Upper lobe of left lung (tissue), 4 donors: ENCODE data around the gene DGKZ.

Experiments
- CTCF ChIP-seq, 6 experiments: fragments of 450-650 bp in 4 of 6; fragments of 200-600 bp in 2 of 6; sonication (generic) in 2 of 6; IDR thresholded peaks; one replicate each; pipeline ENCODE4 v1.5.1; 2016 to 2019; ENCODE audit warnings: antibody characterized with exemption in 6 of 6
- EP300 ChIP-seq, 4 donors: sonication (generic); formaldehyde crosslinking; IDR thresholded peaks; one replicate each; pipeline ENCODE4 v1.5.1; 2017; ENCODE audit warnings: antibody characterized with exemption in 4 of 4, control low read depth in 2 of 4

- no peak for TF ChIP-seq CTCF (IDR thresholded peaks at IDR 0.05)
- no peak for TF ChIP-seq EP300 (IDR thresholded peaks at IDR 0.05)
Observed at GRCh38 chr11:46341454-46341853, 5.8 kb upstream of the DGKZ start.
